ENCODE results near the gene MAML1.

DNA sequence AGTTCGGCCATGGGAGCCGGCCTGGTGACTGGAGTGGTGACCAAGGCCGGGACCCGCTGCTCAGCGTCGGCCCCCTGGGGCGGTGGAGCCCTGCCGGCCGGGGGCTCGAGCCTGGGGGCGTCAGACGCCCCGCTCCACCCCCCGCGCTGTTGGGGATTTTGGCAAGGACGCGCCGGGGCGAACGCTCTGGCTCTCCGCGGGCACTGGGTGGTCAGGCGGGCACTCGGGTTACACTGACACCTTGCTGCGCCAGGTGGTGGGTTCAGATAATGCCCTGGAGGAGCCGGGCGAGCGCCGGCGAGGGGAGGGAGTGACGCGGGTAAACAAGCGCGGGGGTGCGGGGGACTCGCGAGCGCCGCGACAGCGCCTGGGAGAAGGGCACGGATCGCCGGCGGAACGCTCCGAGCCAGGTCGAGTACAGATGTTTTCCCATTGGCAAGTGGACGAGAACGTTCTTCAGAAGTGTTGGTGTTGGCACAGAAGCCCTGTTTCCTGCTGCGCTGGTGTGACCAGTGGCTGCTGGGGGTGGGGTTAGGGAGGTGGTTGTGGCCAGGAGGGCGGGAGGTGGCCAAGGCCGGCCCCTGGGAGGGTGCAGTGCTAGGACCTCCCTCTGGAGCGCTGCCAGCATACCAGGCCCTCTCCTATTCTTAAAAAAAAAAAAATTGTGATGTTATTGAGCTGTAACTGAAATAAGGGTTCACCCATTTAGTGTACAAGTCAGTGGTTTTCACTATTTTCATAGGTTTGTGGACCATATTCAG lies 88.9 kb downstream of the MAML1 start:
- TF ChIP-seq EGR1 (IDR thresholded peaks at IDR 0.05; ENCODE audit: low read depth in 2 of 2) (peak in 1 of 2 donors; percentile 41), YY1 (IDR thresholded peaks at IDR 0.05) (peak; percentile 93)
- TF ChIP-seq, protein P1, sequence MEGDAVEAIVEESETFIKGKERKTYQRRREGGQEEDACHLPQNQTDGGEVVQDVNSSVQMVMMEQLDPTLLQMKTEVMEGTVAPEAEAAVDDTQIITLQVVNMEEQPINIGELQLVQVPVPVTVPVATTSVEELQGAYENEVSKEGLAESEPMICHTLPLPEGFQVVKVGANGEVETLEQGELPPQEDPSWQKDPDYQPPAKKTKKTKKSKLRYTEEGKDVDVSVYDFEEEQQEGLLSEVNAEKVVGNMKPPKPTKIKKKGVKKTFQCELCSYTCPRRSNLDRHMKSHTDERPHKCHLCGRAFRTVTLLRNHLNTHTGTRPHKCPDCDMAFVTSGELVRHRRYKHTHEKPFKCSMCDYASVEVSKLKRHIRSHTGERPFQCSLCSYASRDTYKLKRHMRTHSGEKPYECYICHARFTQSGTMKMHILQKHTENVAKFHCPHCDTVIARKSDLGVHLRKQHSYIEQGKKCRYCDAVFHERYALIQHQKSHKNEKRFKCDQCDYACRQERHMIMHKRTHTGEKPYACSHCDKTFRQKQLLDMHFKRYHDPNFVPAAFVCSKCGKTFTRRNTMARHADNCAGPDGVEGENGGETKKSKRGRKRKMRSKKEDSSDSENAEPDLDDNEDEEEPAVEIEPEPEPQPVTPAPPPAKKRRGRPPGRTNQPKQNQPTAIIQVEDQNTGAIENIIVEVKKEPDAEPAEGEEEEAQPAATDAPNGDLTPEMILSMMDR (IDR thresholded peaks at IDR 0.05; ENCODE audit: low read depth, low read length, missing input control), result peak; percentile 16
